Measurements from ENCODE around the gene LRRC52.

GRCh38 chr1:165560883-165561656, 17.3 kb downstream of the LRRC52 start:
- no peak for TF ChIP-seq CTCF (IDR thresholded peaks at IDR 0.05; ENCODE audit: low read depth, low read length)
- TF ChIP-seq EZH2phosphoT487 (IDR thresholded peaks at IDR 0.05; ENCODE audit: low read depth), result no peak
